K562 (cell line): ENCODE results near the gene ADK. TPM values are rescaled to one million over a fixed set of nuclear protein-coding genes. Genes with fewer than 3 reads are reported as not detected.

Experiments
- ATAC-seq: fragments of 200-7000 bp; cut with Tn5 transposase; 3 replicates; pipeline ENCODE4 v1.9.1; 2020; ENCODE audit warnings: moderate library complexity
- BruUV-seq: library from RNA; stranded (reverse); fragments of 400-500 nt; replicated peaks from 2 replicates; lab custom pipeline; 2021; lab: Mats Ljungman, UMichigan
- CTCF ChIA-PET: fragments of 300-600 bp; formaldehyde crosslinking; extraction: SDS; loops from one replicate; lab custom pipeline; 2021; ENCODE audit warnings: low intra/inter-chr PET ratio; lab: Yijun Ruan, JAX
- POLR2A ChIA-PET: fragments of 300-600, 350-650 bp; sonication (Branson Sonifier 250); formaldehyde crosslinking; extraction: SDS; loops from one replicate; lab custom pipeline; 2021; ENCODE audit warnings: antibody characterized with exemption, inconsistent platforms; lab: Yijun Ruan, JAX
- DNase-seq, 4 experiments: peaks; one replicate each; pipeline versions ENCODE4 v3.0.0 to v3.0.0-alpha.2; 2011 to 2018; ENCODE audit warnings: low spot score in 3 of 4, mixed read lengths in 3 of 4; ENCODE audit errors: extremely low read depth in 1 of 4
- FAIRE-seq: peaks from 2 replicates; lab custom pipeline; 2011; peaks lifted over from hg19 to GRCh38; lab: Jason Lieb, UNC
- H2AFZ ChIP-seq: 2 replicates; pipeline ENCODE4 v1.6.0; 2011; ENCODE audit warnings: low read depth, low read length, control low read depth, inconsistent platforms
- H3K27ac ChIP-seq: fragments of 200-600 bp; 3 replicates; pipeline ENCODE4 v1.8.0; 2011; ENCODE audit warnings: low read depth, mild to moderate bottlenecking, control low read depth, inconsistent platforms, low read length, moderate library complexity, mixed read lengths; ENCODE audit errors: extremely low read depth
- H3K27me3 ChIP-seq, 2 experiments: fragments of 300-600 bp in 1 of 2; 2 replicates in 1 of 2; 3 replicates in 1 of 2; pipeline versions ENCODE4 v1.6.0 to v1.8.0; 2011; ENCODE audit warnings: inconsistent platforms in 2 of 2, low read length in 2 of 2, mild to moderate bottlenecking in 1 of 2, mixed read lengths in 1 of 2, moderate library complexity in 1 of 2; ENCODE audit not compliant: control insufficient read depth in 2 of 2, insufficient read depth in 2 of 2
- H3K36me3 ChIP-seq: fragments of 300-600 bp; 3 replicates; pipeline ENCODE4 v1.8.0; 2011; ENCODE audit warnings: mild to moderate bottlenecking, low read length, inconsistent platforms; ENCODE audit not compliant: control insufficient read depth, insufficient read depth
- H3K4me1 ChIP-seq, 2 experiments: fragments of 200-600 bp in 1 of 2; replicated peaks in 1 of 2; 2 replicates in 1 of 2; 3 replicates in 1 of 2; pipeline versions ENCODE4 v1.5.1 to v1.8.0; 2011; ENCODE audit warnings: inconsistent platforms in 2 of 2, low read length in 2 of 2, mild to moderate bottlenecking in 1 of 2, mixed read lengths in 1 of 2, moderate library complexity in 1 of 2; ENCODE audit not compliant: control insufficient read depth in 2 of 2, insufficient read depth in 2 of 2
- H3K4me2 ChIP-seq: 2 replicates; pipeline ENCODE4 v1.6.1; 2011; ENCODE audit warnings: low read length, control low read depth, inconsistent platforms, mixed read lengths; ENCODE audit not compliant: insufficient read depth
- H3K4me3 ChIP-seq: fragments of 200-600 bp; sonication (generic), shearing (Covaris generic); 2 replicates; pipeline ENCODE4 v1.5.1; 2016; ENCODE audit warnings: control low read depth, inconsistent platforms
- H3K79me2 ChIP-seq: fragments of 200-600 bp; 3 replicates; pipeline ENCODE4 v1.8.0; 2011; ENCODE audit warnings: low read length, inconsistent platforms; ENCODE audit not compliant: control insufficient read depth, insufficient read depth
- H3K9ac ChIP-seq, 2 experiments: 2 replicates each; pipeline versions ENCODE4 v1.6.0 to v1.6.1; 2011; ENCODE audit warnings: low read depth in 2 of 2, low read length in 2 of 2, control low read depth in 1 of 2, inconsistent platforms in 1 of 2, mild to moderate bottlenecking in 1 of 2, mixed read lengths in 1 of 2; ENCODE audit not compliant: insufficient read depth in 1 of 2
- H3K9me1 ChIP-seq: one replicate; pipeline ENCODE4 v1.6.0; 2011; ENCODE audit warnings: inconsistent platforms, mild to moderate bottlenecking, low read length, moderate library complexity; ENCODE audit not compliant: control insufficient read depth, insufficient read depth
- H3K9me3 ChIP-seq: replicated peaks from 2 replicates; pipeline ENCODE4 v1.5.1; 2011; ENCODE audit warnings: low read depth, low read length, inconsistent platforms; ENCODE audit not compliant: control insufficient read depth, insufficient read depth
- H4K20me1 ChIP-seq: replicated peaks from 2 replicates; pipeline ENCODE4 v1.6.1; 2011; ENCODE audit warnings: low read length, inconsistent platforms, mixed read lengths; ENCODE audit not compliant: control insufficient read depth, insufficient read depth
- CTCFL ChIP-seq: IDR thresholded peaks from 2 replicates; pipeline ENCODE4 v1.6.1; 2011; ENCODE audit warnings: borderline replicate concordance, low read depth, mild to moderate bottlenecking, moderate library complexity, low read length; ENCODE audit not compliant: insufficient read depth, poor library complexity, severe bottlenecking
- E2F4 ChIP-seq: sonication (generic); formaldehyde crosslinking; IDR thresholded peaks from 2 replicates; pipeline ENCODE4 v1.8.0; 2022; ENCODE audit warnings: mild to moderate bottlenecking, low read depth, missing genetic modification reagents
- ELF1 ChIP-seq: fragments of 200-800 bp; sonication (Bioruptor generic); IDR thresholded peaks from 2 replicates; pipeline ENCODE4 v1.6.1; 2016; ENCODE audit warnings: missing genetic modification characterization, missing compliant biosample characterization
- ETS1 ChIP-seq: conservative IDR thresholded peaks from 2 replicates; pipeline ENCODE4 v1.6.1; 2011; ENCODE audit warnings: low read depth, mild to moderate bottlenecking, low read length; ENCODE audit not compliant: control insufficient read depth
- EZH2 ChIP-seq: IDR thresholded peaks from 2 replicates; pipeline ENCODE4 v1.6.1; 2012; ENCODE audit warnings: low read depth, mild to moderate bottlenecking, inconsistent platforms, low read length, borderline replicate concordance
- FOXJ3 ChIP-seq: sonication (generic); formaldehyde crosslinking; IDR thresholded peaks from 2 replicates; pipeline ENCODE4 v1.4.0; 2020; ENCODE audit warnings: mild to moderate bottlenecking, missing genetic modification reagents
- IFI16 ChIP-seq: fragments of 250-450 bp; sonication (Bioruptor Pico); IDR thresholded peaks from 2 replicates; pipeline ENCODE4 v2.1.2; 2022; ENCODE audit warnings: mild to moderate bottlenecking, inconsistent platforms
- MCM5 ChIP-seq: fragments of 450-650 bp; IDR thresholded peaks from 2 replicates; pipeline ENCODE4 v1.6.1; 2016; ENCODE audit warnings: low read depth
- NFATC3 ChIP-seq: fragments of 450-650 bp; IDR thresholded peaks from 2 replicates; pipeline ENCODE4 v1.6.1; 2017; ENCODE audit warnings: mild to moderate bottlenecking
- NFXL1 ChIP-seq: fragments of 450-650 bp; formaldehyde crosslinking; IDR thresholded peaks from 2 replicates; pipeline ENCODE4 v1.4.0; 2021; ENCODE audit warnings: mild to moderate bottlenecking
- RBM39 ChIP-seq: fragments of 200-400 bp; formaldehyde crosslinking; optimal IDR thresholded peaks from 2 replicates; pipeline ENCODE3; 2018; ENCODE audit warnings: low read depth, low read length
- SMARCA5 ChIP-seq: fragments of 450-650 bp; IDR thresholded peaks from 2 replicates; pipeline ENCODE4 v1.6.1; 2016
- TEAD2 ChIP-seq: fragments of 450-650 bp; IDR thresholded peaks from 2 replicates; pipeline ENCODE4 v1.6.1; 2016; ENCODE audit warnings: missing genetic modification characterization, control low read depth, missing compliant biosample characterization
- TGIF2 ChIP-seq: sonication (generic); formaldehyde crosslinking; IDR thresholded peaks from 2 replicates; pipeline ENCODE4 v1.8.1; 2022; ENCODE audit warnings: mild to moderate bottlenecking, missing genetic modification reagents, moderate library complexity
- ZBTB12 ChIP-seq: fragments of 250-450 bp; sonication (Bioruptor Pico); IDR thresholded peaks from 2 replicates; pipeline ENCODE4 v1.4.0; 2020
- ZC3H4 ChIP-seq: sonication (generic); formaldehyde crosslinking; IDR thresholded peaks from 2 replicates; pipeline ENCODE4 v1.9.0; 2021; ENCODE audit warnings: missing genetic modification reagents, borderline replicate concordance
- ZNF780A ChIP-seq: fragments of 250-450 bp; sonication (Bioruptor Pico); IDR thresholded peaks from 2 replicates; pipeline ENCODE4 v1.5.0; 2021; ENCODE audit warnings: mild to moderate bottlenecking
- WGBS: fragments of 100-300 bp; shearing (Covaris generic); methylation state at CpG from one replicate; pipeline ENCODE4 v1.1.6; 2016; ENCODE audit warnings: low coverage, mixed read lengths; ENCODE audit not compliant: insufficient coverage; ENCODE audit errors: missing lambda C conversion rate; 5-methylcytosine and 5-hydroxymethylcytosine counted together
- in situ Hi-C: fragments of 300-500 bp; cut with MboI; formaldehyde crosslinking; loops from 4 replicates; pipeline ENCODE4 v1.15.0; 2018; ENCODE audit warnings: inconsistent platforms, mixed read lengths
- intact Hi-C: fragments of 100-400 bp; cut with micrococcal nuclease; formaldehyde crosslinking; loops from 2 replicates; pipeline ENCODE4 v1.14.2; 2022
- polyA plus RNA-seq, 8 experiments: library from polyadenylated mRNA; depleted of rRNA in 4 of 8; stranded (reverse) in 5 of 8; unstranded in 3 of 8; fragments of >200 nt; fragmentation: Nextera tagmentation in 2 of 8; fragmentation: Illumina TruSeq in 1 of 8; extraction: Ambion mirVana in 2 of 8; extraction: Trizol in 1 of 8; gene quantifications; 2 replicates each; pipeline versions ENCODE4 v1.2.1 to v1.2.3, GENCODE V29; 2011 to 2014; ENCODE audit warnings: inconsistent platforms in 1 of 8, missing spikeins in 1 of 8
- total RNA-seq, 7 experiments: library from RNA; depleted of rRNA in 6 of 7; stranded (reverse); fragments of >200 nt in 6 of 7; fragmentation: Illumina TruSeq in 2 of 7; extraction: Trizol in 2 of 7; gene quantifications; 2 replicates each; pipeline versions ENCODE4 v1.2.1 to v1.2.3, GENCODE V29; 2011 to 2021; ENCODE audit warnings: low replicate concordance in 1 of 7

The ADK gene
- total and polyA plus RNA-seq, 9 of the 15 experiments (the other 6 are each of a cell fraction or from before 2014, with no cell fraction given) = 54.2 to 97.8 (median 73.6) TPM

- DNase-seq = no peak
- no peak overlapping the region for H3K4me2 ChIP-seq
- in situ Hi-C loops (no loop called here), intact Hi-C loops (no loop called here)
- no peak overlapping the region for H3K4me3 ChIP-seq
- no peak overlapping the region for H2AFZ ChIP-seq
- H3K4me1 ChIP-seq = no peaks in the 10 kb centered on the region
- H3K9me1 ChIP-seq = no peaks in the 10 kb centered on the region
- H3K9ac ChIP-seq = no peak overlapping the region
- 43% methylated on average over 2 of the region's 2 CpGs for WGBS
- POLR2A ChIA-PET = interaction anchor here (0.8 kb wide), 1 partner anchor 10 kb away, joined by 6 read pairs; no protein-coding TSS in a partner anchor
- H3K36me3 ChIP-seq = no peaks in the 10 kb centered on the region; the same call in 2 of the 3 replicates
- TF ChIP-seq EZH2 (no peak), E2F4 (no peak), NFXL1 (CRISPR knock-in tag) (no peak), ZNF780A (CRISPR knock-in tag) (no peak), ZC3H4 (CRISPR knock-in tag) (no peak), RBM39 (no peak), TEAD2 (tag) (no peak), ETS1 (no peak), ELF1 (tag) (no peak), NFATC3 (no peak), CTCFL (no peak), SMARCA5 (no peak), TGIF2 (CRISPR knock-in tag) (no peak), IFI16 (no peak), FOXJ3 (no peak), MCM5 (no peak), ZBTB12 (CRISPR knock-in tag) (no peak)
- ATAC-seq = no peak
- CTCF ChIA-PET = no interaction called here
- no peaks in the 10 kb centered on the region for H3K27me3 ChIP-seq
- H3K79me2 ChIP-seq = no peaks in the 10 kb centered on the region
- no peak overlapping the region for H3K27ac ChIP-seq
- no TSS peak for BruUV-seq
- FAIRE-seq = no peak
- no peaks in the 10 kb centered on the region for H4K20me1 ChIP-seq
- H3K9me3 ChIP-seq = no peaks in the 10 kb centered on the region
These were observed 477.1 kb downstream of the ADK start for GRCh38 chr10:74628136-74628535.
